Activated effector memory CD4-positive, alpha-beta T cell treated with anti-CD3 and anti-CD28 coated beads, Interleukin-2, amount 50 U/mL, for 16 hours (primary cell): ENCODE measurements around the gene SART3.
"Not testable (repeated sequence)": the region's sequence is repeated elsewhere in the genome, so short reads cannot be mapped to it uniquely, and the experiment has no call there.

ENCODE experiments used
- DNase-seq: peaks from one replicate; pipeline ENCODE4 v3.0.0-alpha.2; 2020

Gene SART3

GRCh38 chr12:108597559-108598471 is 36.8 kb upstream of the SART3 start, which contains the start of gene TMEM119:
TMEM119 (minus strand) TSS chr12:108598084; CDS start chr12:108592383, 5,701 bp downstream.
- no peak for DNase-seq

- no peak for DNase-seq
Observed at GRCh38 chr12:108596854-108597558, 36.0 kb upstream of the SART3 start.

GRCh38 chr12:108595711-108596647 is 35.0 kb upstream of the SART3 start:
- DNase-seq = no peak

GRCh38 chr12:108594960-108595710 is 34.2 kb upstream of the SART3 start:
- DNase-seq = no peak

- no peak for DNase-seq
Observed at GRCh38 chr12:108594323-108594903, 33.4 kb upstream of the SART3 start.

GRCh38 chr12:108592033-108592909 is 31.3 kb upstream of the SART3 start:
- DNase-seq = no peak

GRCh38 chr12:108591267-108591980 is 30.5 kb upstream of the SART3 start:
- no peak for DNase-seq

GRCh38 chr12:108590463-108590862 is 29.5 kb upstream of the SART3 start:
- DNase-seq = not testable (repeated sequence)

GRCh38 chr12:108589840-108590229 is 28.9 kb upstream of the SART3 start:
- no peak for DNase-seq

GRCh38 chr12:108589028-108589839 is 28.3 kb upstream of the SART3 start:
- DNase-seq = no peak

GRCh38 chr12:108587826-108588225 is 26.9 kb upstream of the SART3 start:
- no peak for DNase-seq

GRCh38 chr12:108586306-108586705 is 25.3 kb upstream of the SART3 start:
- DNase-seq = no peak

GRCh38 chr12:108585864-108586263 is 24.9 kb upstream of the SART3 start:
- no peak for DNase-seq

- DNase-seq = no peak
Observed at GRCh38 chr12:108584456-108585065, 23.6 kb upstream of the SART3 start.

GRCh38 chr12:108583991-108584390 is 23.0 kb upstream of the SART3 start:
- no peak for DNase-seq

- no peak for DNase-seq
Observed at GRCh38 chr12:108582978-108583770, 22.2 kb upstream of the SART3 start.

GRCh38 chr12:108582509-108582908 is 21.5 kb upstream of the SART3 start:
- no peak for DNase-seq
